Measurements from ENCODE around the gene ZNF140. TPM values are rescaled to one million over a fixed set of nuclear protein-coding genes. Genes with fewer than 3 reads are reported as not detected.
A peak's percentile ranks its signal among the peaks of the same experiment; 100 is the strongest.

The ZNF140 gene
- total RNA-seq, 1 donor from 2014 or later = 21.4 TPM

DNA sequence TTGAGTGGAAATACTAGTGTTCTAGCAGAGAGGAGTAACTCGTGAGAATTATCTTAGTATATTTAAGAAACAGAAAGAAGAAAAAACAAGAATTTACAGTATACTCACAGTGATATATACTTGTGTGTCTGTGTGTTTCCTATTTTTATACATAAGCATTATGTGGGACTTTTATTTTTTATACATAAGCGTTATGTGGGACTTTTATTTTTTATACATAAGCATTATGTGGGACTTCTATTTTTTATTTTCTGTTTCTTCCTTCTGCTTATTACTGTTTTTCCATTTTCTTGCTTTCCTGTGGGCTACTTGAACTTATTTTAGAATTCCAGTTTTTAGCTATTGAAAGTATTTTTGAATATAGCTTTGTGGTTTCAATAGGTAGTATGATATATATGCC, 6.9 kb upstream of the ZNF140 start:
- Histone ChIP-seq H3K9me3 (ENCODE audit: control insufficient read depth in 3 of 3, low read length in 3 of 3) (peaks cover 18 to 28% (median 27%) of the 10 kb centered on the region in 3 donors), H3K4me1 (ENCODE audit: control insufficient read depth in 3 of 3, insufficient read depth in 3 of 3, low read length in 3 of 3) (no peaks in the 10 kb centered on the region), H3K4me3 (ENCODE audit: low read length in 3 of 3) (no peak overlapping the region), H3K27ac (ENCODE audit: low read depth, low read length) (no peak overlapping the region), H3K9ac (ENCODE audit: low read depth in 1 of 3, low read length in 3 of 3) (no peak overlapping the region), H3K27me3 (ENCODE audit: control insufficient read depth in 3 of 3, insufficient read depth in 3 of 3, low read length in 3 of 3) (no peaks in the 10 kb centered on the region), H3K36me3 (ENCODE audit: control insufficient read depth in 3 of 3, insufficient read depth in 3 of 3, low read length in 3 of 3) (no peaks in the 10 kb centered on the region)

DNA sequence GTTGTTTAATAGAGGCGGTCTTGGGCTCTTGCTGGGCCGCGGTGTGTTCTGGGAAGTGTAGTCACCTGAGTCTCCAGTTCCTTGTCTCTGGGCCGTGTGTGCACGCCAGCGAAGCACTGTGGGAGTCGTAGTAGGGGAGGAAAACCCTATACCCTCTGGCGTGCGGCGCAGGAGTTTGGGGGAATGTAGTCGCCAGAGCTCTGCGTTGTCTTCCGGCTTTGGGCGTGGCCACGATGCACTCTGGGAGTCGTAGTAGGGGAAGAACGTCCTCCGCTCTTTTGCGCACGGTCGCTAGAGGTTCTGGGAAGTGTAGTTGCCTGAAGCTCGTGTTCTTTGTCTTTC, 726 bp upstream of the ZNF140 start:
- Histone ChIP-seq H3K36me3 (ENCODE audit: control insufficient read depth in 3 of 3, insufficient read depth in 3 of 3, low read length in 3 of 3) (peaks cover 28 to 35% (median 30%) of the 10 kb centered on the region in 3 donors), H3K4me3 (ENCODE audit: low read length in 3 of 3) (peak overlapping the region; percentile 85 to 96 (median 94)), H3K9ac (ENCODE audit: low read depth in 1 of 3, low read length in 3 of 3) (peak overlapping the region; percentile 93 to 96 (median 95)), H3K27ac (ENCODE audit: low read depth, low read length) (peak overlapping the region; percentile 99), H3K9me3 (ENCODE audit: control insufficient read depth in 3 of 3, low read length in 3 of 3) (peaks cover 20 to 40% (median 32%) of the 10 kb centered on the region in 3 donors), H3K4me1 (ENCODE audit: control insufficient read depth in 3 of 3, insufficient read depth in 3 of 3, low read length in 3 of 3) (peaks cover 8 to 14% (median 10%) of the 10 kb centered on the region in 3 donors), H3K27me3 (ENCODE audit: control insufficient read depth in 3 of 3, insufficient read depth in 3 of 3, low read length in 3 of 3) (no peaks in the 10 kb centered on the region)

DNA sequence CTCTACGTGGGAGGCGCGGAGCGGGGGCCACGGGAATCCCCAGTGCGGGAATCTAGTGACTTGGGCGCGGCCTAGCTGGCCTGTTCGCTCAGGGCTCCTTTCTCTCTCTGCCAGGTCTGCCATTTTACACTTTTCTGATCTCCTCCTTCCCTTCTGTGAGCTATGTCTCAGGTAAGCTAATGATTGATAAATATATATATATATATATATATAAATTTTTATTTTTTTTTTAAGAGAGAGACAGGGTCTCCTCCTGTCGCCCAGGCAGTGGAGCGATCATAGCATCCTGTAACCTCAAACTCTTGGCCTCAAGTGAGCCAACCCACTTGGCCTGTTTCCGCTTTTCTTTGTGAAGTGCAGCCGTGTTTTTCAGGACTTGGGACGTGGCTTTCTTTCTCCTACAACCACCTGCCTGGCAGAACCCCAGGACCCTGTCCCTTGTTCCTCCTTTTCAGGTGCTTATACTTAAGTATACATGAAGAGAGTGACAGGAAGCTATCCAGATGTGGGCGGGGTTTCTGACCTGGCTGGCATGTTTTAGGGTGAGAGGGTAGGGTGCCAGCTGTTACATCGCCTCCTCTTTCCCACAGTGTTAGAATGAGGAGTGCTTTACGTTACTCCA, 547 bp downstream of the ZNF140 start:
- peaks cover 8 to 14% (median 10%) of the 10 kb centered on the region in 3 donors for H3K4me1 ChIP-seq (ENCODE audit: control insufficient read depth in 3 of 3, insufficient read depth in 3 of 3, low read length in 3 of 3)
- H3K27me3 ChIP-seq (ENCODE audit: control insufficient read depth in 3 of 3, insufficient read depth in 3 of 3, low read length in 3 of 3) = no peaks in the 10 kb centered on the region
- H3K36me3 ChIP-seq (ENCODE audit: control insufficient read depth in 3 of 3, insufficient read depth in 3 of 3, low read length in 3 of 3) = peaks cover 40 to 47% (median 43%) of the 10 kb centered on the region in 3 donors
- H3K27ac ChIP-seq (ENCODE audit: low read depth, low read length) = peak overlapping the region; percentile 99
- H3K4me3 ChIP-seq (ENCODE audit: low read length in 3 of 3) = peak overlapping the region; percentile 85 to 96 (median 94)
- H3K9ac ChIP-seq (ENCODE audit: low read depth in 1 of 3, low read length in 3 of 3) = peak overlapping the region; percentile 93 to 96 (median 95)
- peaks cover 24 to 52% (median 28%) of the 10 kb centered on the region in 3 donors for H3K9me3 ChIP-seq (ENCODE audit: control insufficient read depth in 3 of 3, low read length in 3 of 3)

- peaks cover 44 to 64% (median 63%) of the 10 kb centered on the region in 3 donors for H3K36me3 ChIP-seq (ENCODE audit: control insufficient read depth in 3 of 3, insufficient read depth in 3 of 3, low read length in 3 of 3)
These were observed 2.6 kb downstream of the ZNF140 start for GRCh38 chr12:133083345-133083744.

DNA sequence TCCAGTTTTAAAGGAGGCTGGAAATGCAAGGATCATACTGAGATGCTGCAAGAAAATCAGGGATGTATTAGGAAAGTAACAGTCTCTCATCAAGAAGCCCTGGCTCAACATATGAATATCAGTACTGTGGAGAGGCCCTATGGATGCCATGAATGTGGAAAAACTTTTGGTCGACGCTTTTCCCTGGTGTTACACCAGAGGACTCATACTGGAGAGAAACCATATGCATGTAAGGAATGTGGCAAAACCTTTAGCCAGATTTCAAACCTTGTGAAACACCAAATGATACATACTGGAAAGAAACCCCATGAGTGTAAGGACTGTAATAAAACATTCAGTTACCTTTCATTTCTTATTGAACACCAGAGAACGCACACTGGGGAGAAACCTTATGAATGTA, 24.9 kb downstream of the ZNF140 start:
- no peaks in the 10 kb centered on the region for H3K4me1 ChIP-seq (ENCODE audit: control insufficient read depth in 3 of 3, insufficient read depth in 3 of 3, low read length in 3 of 3)
- no peak overlapping the region for H3K9ac ChIP-seq (ENCODE audit: low read depth in 1 of 3, low read length in 3 of 3)
- H3K9me3 ChIP-seq (ENCODE audit: control insufficient read depth in 3 of 3, low read length in 3 of 3) = peaks cover 51 to 86% (median 57%) of the 10 kb centered on the region in 3 donors
- H3K4me3 ChIP-seq (ENCODE audit: low read length in 3 of 3) = peak overlapping the region in 2 of 3 donors; percentile 29 to 40
- no peaks in the 10 kb centered on the region for H3K27me3 ChIP-seq (ENCODE audit: control insufficient read depth in 3 of 3, insufficient read depth in 3 of 3, low read length in 3 of 3)
- H3K36me3 ChIP-seq (ENCODE audit: control insufficient read depth in 3 of 3, insufficient read depth in 3 of 3, low read length in 3 of 3) = peaks cover 38 to 58% (median 45%) of the 10 kb centered on the region in 3 donors
- no peak overlapping the region for H3K27ac ChIP-seq (ENCODE audit: low read depth, low read length)

More at GRCh38 chr12:133083345-133083744, 2.6 kb downstream of the ZNF140 start:
- H3K27ac ChIP-seq (ENCODE audit: low read depth, low read length) = no peak overlapping the region
- peaks cover 17 to 58% (median 20%) of the 10 kb centered on the region in 3 donors for H3K9me3 ChIP-seq (ENCODE audit: control insufficient read depth in 3 of 3, low read length in 3 of 3)
- no peak overlapping the region for H3K9ac ChIP-seq (ENCODE audit: low read depth in 1 of 3, low read length in 3 of 3)
- H3K27me3 ChIP-seq (ENCODE audit: control insufficient read depth in 3 of 3, insufficient read depth in 3 of 3, low read length in 3 of 3) = no peaks in the 10 kb centered on the region
- H3K4me1 ChIP-seq (ENCODE audit: control insufficient read depth in 3 of 3, insufficient read depth in 3 of 3, low read length in 3 of 3) = peaks cover 8 to 14% (median 10%) of the 10 kb centered on the region in 3 donors
- peak overlapping the region in 2 of 3 donors; percentile 29 to 55 for H3K4me3 ChIP-seq (ENCODE audit: low read length in 3 of 3)

DNA sequence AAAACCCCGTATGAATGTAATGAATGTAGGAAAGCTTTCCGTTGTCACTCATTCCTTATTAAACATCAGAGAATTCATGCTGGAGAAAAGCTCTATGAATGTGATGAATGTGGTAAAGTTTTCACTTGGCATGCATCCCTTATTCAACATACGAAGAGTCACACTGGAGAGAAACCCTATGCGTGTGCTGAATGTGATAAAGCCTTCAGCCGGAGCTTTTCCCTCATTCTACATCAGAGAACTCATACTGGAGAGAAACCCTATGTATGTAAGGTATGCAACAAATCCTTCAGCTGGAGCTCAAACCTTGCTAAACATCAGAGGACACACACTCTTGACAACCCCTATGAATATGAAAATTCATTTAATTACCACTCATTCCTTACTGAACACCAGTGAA, 25.5 kb downstream of the ZNF140 start:
- H3K36me3 ChIP-seq (ENCODE audit: control insufficient read depth in 3 of 3, insufficient read depth in 3 of 3, low read length in 3 of 3) = peaks cover 32 to 53% (median 40%) of the 10 kb centered on the region in 3 donors
- no peaks in the 10 kb centered on the region for H3K4me1 ChIP-seq (ENCODE audit: control insufficient read depth in 3 of 3, insufficient read depth in 3 of 3, low read length in 3 of 3)
- peaks cover 51 to 80% (median 57%) of the 10 kb centered on the region in 3 donors for H3K9me3 ChIP-seq (ENCODE audit: control insufficient read depth in 3 of 3, low read length in 3 of 3)
- peak overlapping the region in 1 of 3 donors; percentile 40 for H3K4me3 ChIP-seq (ENCODE audit: low read length in 3 of 3)
- no peak overlapping the region for H3K9ac ChIP-seq (ENCODE audit: low read depth in 1 of 3, low read length in 3 of 3)
- H3K27me3 ChIP-seq (ENCODE audit: control insufficient read depth in 3 of 3, insufficient read depth in 3 of 3, low read length in 3 of 3) = no peaks in the 10 kb centered on the region
- H3K27ac ChIP-seq (ENCODE audit: low read depth, low read length) = no peak overlapping the region

GRCh38 chr12:133107121-133107520, 26.4 kb downstream of the ZNF140 start:
- Histone ChIP-seq H3K27ac (ENCODE audit: low read depth, low read length) (no peak overlapping the region), H3K4me1 (ENCODE audit: control insufficient read depth in 3 of 3, insufficient read depth in 3 of 3, low read length in 3 of 3) (no peaks in the 10 kb centered on the region), H3K9ac (ENCODE audit: low read depth in 1 of 3, low read length in 3 of 3) (no peak overlapping the region), H3K4me3 (ENCODE audit: low read length in 3 of 3) (peak overlapping the region in 1 of 3 donors; percentile 40), H3K27me3 (ENCODE audit: control insufficient read depth in 3 of 3, insufficient read depth in 3 of 3, low read length in 3 of 3) (no peaks in the 10 kb centered on the region), H3K36me3 (ENCODE audit: control insufficient read depth in 3 of 3, insufficient read depth in 3 of 3, low read length in 3 of 3) (peaks cover 28 to 47% (median 34%) of the 10 kb centered on the region in 3 donors), H3K9me3 (ENCODE audit: control insufficient read depth in 3 of 3, low read length in 3 of 3) (peaks cover 46 to 74% (median 51%) of the 10 kb centered on the region in 3 donors)

DNA sequence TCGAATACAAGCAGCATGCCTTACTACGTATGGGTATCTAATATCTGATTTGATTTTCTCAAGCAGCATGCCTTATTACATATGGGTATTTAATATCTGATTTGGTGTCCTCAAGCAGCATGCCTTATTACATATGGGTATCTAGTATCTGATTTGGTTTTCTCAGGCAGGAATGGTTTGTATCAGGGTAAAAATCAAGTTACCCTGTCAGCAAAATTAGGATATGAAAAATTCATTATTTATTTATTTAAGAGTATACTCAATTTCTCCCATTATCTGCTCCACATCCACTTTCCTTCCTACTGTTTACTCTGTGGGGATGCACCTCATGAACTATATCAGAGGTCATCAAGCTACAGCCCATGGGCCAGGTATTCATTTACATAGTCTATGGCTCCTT, 27.4 kb downstream of the ZNF140 start:
- Histone ChIP-seq H3K4me3 (ENCODE audit: low read length in 3 of 3) (peak overlapping the region in 1 of 3 donors; percentile 53), H3K27ac (ENCODE audit: low read depth, low read length) (no peak overlapping the region), H3K9me3 (ENCODE audit: control insufficient read depth in 3 of 3, low read length in 3 of 3) (peaks cover 46 to 67% (median 50%) of the 10 kb centered on the region in 3 donors)

DNA sequence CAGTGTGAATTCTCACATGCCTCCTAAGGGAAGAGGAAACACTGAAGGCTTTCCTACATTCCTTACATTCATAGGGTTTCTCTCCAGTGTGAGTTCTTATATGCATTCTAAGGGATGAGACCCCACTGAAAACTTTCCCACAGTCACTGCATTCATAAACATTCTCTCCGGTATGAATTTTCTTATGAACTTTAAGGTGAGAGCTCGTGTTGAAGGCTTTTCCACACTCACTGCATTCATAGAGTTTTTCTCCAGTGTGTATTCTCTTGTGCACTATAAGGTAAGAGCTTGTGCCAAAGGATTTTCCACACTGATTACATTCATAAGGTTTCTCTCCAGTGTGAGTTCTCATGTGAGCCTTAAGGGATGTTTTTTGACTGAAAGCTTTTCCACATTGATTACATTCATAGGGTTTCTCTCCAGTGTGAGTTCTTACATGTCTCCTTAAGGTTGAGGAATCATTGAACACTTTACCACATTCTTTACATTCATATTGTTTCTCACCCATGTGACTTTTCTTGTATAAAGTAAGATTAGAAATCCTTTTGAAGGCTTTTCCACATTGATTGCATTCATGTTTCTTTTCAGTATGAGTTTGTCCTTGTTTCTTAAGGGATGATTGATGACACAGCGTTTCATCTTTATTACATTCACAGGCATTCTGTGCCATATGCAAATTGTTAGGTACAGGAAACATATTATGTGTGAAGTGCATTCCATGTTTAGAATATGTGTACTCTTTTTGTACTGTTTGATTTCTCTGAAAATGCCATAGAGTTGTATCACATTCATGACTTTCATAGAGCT, 39.9 kb downstream of the ZNF140 start:
- Histone ChIP-seq H3K9me3 (ENCODE audit: control insufficient read depth in 3 of 3, low read length in 3 of 3) (peaks cover 47 to 78% (median 55%) of the 10 kb centered on the region in 3 donors), H3K27ac (ENCODE audit: low read depth, low read length) (no peak overlapping the region), H3K4me3 (ENCODE audit: low read length in 3 of 3) (peak overlapping the region in 2 of 3 donors; percentile 23 to 56), H3K27me3 (ENCODE audit: control insufficient read depth in 3 of 3, insufficient read depth in 3 of 3, low read length in 3 of 3) (no peaks in the 10 kb centered on the region), H3K36me3 (ENCODE audit: control insufficient read depth in 3 of 3, insufficient read depth in 3 of 3, low read length in 3 of 3) (peaks cover 44 to 63% (median 58%) of the 10 kb centered on the region in 3 donors), H3K9ac (ENCODE audit: low read depth in 1 of 3, low read length in 3 of 3) (no peak overlapping the region), H3K4me1 (ENCODE audit: control insufficient read depth in 3 of 3, insufficient read depth in 3 of 3, low read length in 3 of 3) (no peaks in the 10 kb centered on the region)

More for the DNA sequence above, 27.4 kb downstream of the ZNF140 start:
- H3K4me1 ChIP-seq (ENCODE audit: control insufficient read depth in 3 of 3, insufficient read depth in 3 of 3, low read length in 3 of 3) = no peaks in the 10 kb centered on the region
- peaks cover 28 to 45% (median 32%) of the 10 kb centered on the region in 3 donors for H3K36me3 ChIP-seq (ENCODE audit: control insufficient read depth in 3 of 3, insufficient read depth in 3 of 3, low read length in 3 of 3)
- no peaks in the 10 kb centered on the region for H3K27me3 ChIP-seq (ENCODE audit: control insufficient read depth in 3 of 3, insufficient read depth in 3 of 3, low read length in 3 of 3)
- H3K9ac ChIP-seq (ENCODE audit: low read depth in 1 of 3, low read length in 3 of 3) = no peak overlapping the region
